GM23338 (cell line): ENCODE data around the gene HSPA12B. TPM values are rescaled to one million over a fixed set of nuclear protein-coding genes. Genes with fewer than 3 reads are reported as not detected.

Experiments
- ATAC-seq: fragments of 200-7000 bp; cut with Tn5 transposase; 3 replicates; pipeline ENCODE4 v1.9.1; 2020
- DNase-seq: peaks from one replicate; pipeline ENCODE4 v3.0.0-alpha.2; 2015; ENCODE audit warnings: low spot score
- H2AFZ ChIP-seq: fragments of 200-600 bp; sonication (generic); 2 replicates; pipeline ENCODE4 v1.8.0; 2016; ENCODE audit warnings: antibody characterized with exemption, mild to moderate bottlenecking, moderate library complexity
- H3F3A ChIP-seq: fragments of 200-600 bp; sonication (generic); replicated peaks from 2 replicates; pipeline ENCODE4 v1.8.0; 2017; ENCODE audit warnings: antibody characterized with exemption, mixed run types, low read depth
- H3K27ac ChIP-seq: fragments of 200-600 bp; sonication (generic); 2 replicates; pipeline ENCODE4 v1.6.1; 2016; ENCODE audit warnings: low read depth
- H3K27me3 ChIP-seq: fragments of 200-600 bp; sonication (generic); 2 replicates; pipeline ENCODE4 v1.8.0; 2016; ENCODE audit warnings: mild to moderate bottlenecking, mixed run types, moderate library complexity; ENCODE audit not compliant: insufficient read depth
- H3K36me3 ChIP-seq: fragments of 200-600 bp; sonication (generic); 2 replicates; pipeline ENCODE4 v1.8.0; 2016; ENCODE audit warnings: mild to moderate bottlenecking; ENCODE audit not compliant: insufficient read depth
- H3K4me1 ChIP-seq: fragments of 200-600 bp; sonication (generic); 2 replicates; pipeline ENCODE4 v1.8.0; 2016; ENCODE audit warnings: mild to moderate bottlenecking, moderate library complexity; ENCODE audit not compliant: insufficient read depth
- H3K4me2 ChIP-seq: fragments of 200-600 bp; sonication (generic); 2 replicates; pipeline ENCODE4 v1.7.1; 2017; ENCODE audit warnings: mixed run types
- H3K4me3 ChIP-seq: fragments of 200-600 bp; sonication (generic); 2 replicates; pipeline ENCODE4 v1.6.1; 2016; ENCODE audit warnings: mixed run types
- H3K79me2 ChIP-seq: fragments of 200-600 bp; sonication (generic); replicated peaks from 2 replicates; pipeline ENCODE4 v1.8.0; 2017; ENCODE audit warnings: mild to moderate bottlenecking; ENCODE audit not compliant: insufficient read depth
- H3K9me2 ChIP-seq: fragments of 200-600 bp; sonication (generic); 2 replicates; pipeline ENCODE4 v1.8.0; 2017; ENCODE audit not compliant: insufficient read depth
- H4K20me1 ChIP-seq: fragments of 200-600 bp; sonication (generic); replicated peaks from 2 replicates; pipeline ENCODE4 v1.8.0; 2017; ENCODE audit warnings: mild to moderate bottlenecking; ENCODE audit not compliant: insufficient read depth
- H3K27ac Mint-ChIP-seq: 2 replicates; pipeline ENCODE4 v1.8.0; 2020; ENCODE audit warnings: inconsistent platforms, mild to moderate bottlenecking, moderate library complexity, mixed read lengths
- H3K27me3 Mint-ChIP-seq: 3 replicates; pipeline ENCODE4 v1.8.0; 2022; ENCODE audit warnings: low read depth, mild to moderate bottlenecking, moderate library complexity, mixed read lengths, inconsistent platforms; ENCODE audit not compliant: insufficient read depth, poor library complexity
- H3K36me3 Mint-ChIP-seq: 3 replicates; pipeline ENCODE4 v1.8.0; 2021; ENCODE audit warnings: low read depth, mild to moderate bottlenecking, inconsistent platforms, moderate library complexity, mixed read lengths
- H3K4me1 Mint-ChIP-seq: 3 replicates; pipeline ENCODE4 v1.8.0; 2020; ENCODE audit warnings: mild to moderate bottlenecking, inconsistent platforms, mixed read lengths
- H3K4me3 Mint-ChIP-seq: 3 replicates; pipeline ENCODE4 v1.8.0; 2021; ENCODE audit warnings: moderate library complexity, mild to moderate bottlenecking, inconsistent platforms, mixed read lengths
- H3K9me3 Mint-ChIP-seq: 3 replicates; pipeline ENCODE4 v1.8.0; 2020; ENCODE audit warnings: moderate library complexity, mild to moderate bottlenecking, inconsistent platforms, mixed read lengths
- CREB1 ChIP-seq: fragments of 250-450 bp; sonication (Bioruptor Pico); IDR thresholded peaks from 2 replicates; pipeline ENCODE4 v1.5.0; 2020; ENCODE audit warnings: low read depth, mild to moderate bottlenecking, moderate library complexity
- EZH2phosphoT487 ChIP-seq: fragments of 200-600 bp; sonication (generic); IDR thresholded peaks from one replicate; pipeline ENCODE4 v1.8.1; 2018; ENCODE audit warnings: antibody characterized with exemption; ENCODE audit not compliant: unreplicated experiment
- POLR2AphosphoS5 ChIP-seq: IDR thresholded peaks from 2 replicates; pipeline ENCODE4 v1.6.1; 2016; ENCODE audit warnings: antibody characterized with exemption, low read depth
- STAT1 ChIP-seq: IDR thresholded peaks from one replicate; pipeline ENCODE4 v1.6.1; 2016; ENCODE audit warnings: antibody characterized with exemption; ENCODE audit not compliant: unreplicated experiment
- ZNF114 ChIP-seq: fragments of 250-450 bp; sonication (Bioruptor Pico); IDR thresholded peaks from 2 replicates; pipeline ENCODE4 v1.5.0; 2020; ENCODE audit warnings: mild to moderate bottlenecking, moderate library complexity
- polyA plus RNA-seq: library from polyadenylated mRNA; unstranded; fragments of >200 nt; fragmentation: Nextera tagmentation; extraction: Ambion mirVana; gene quantifications from 2 replicates; pipeline ENCODE4 v1.2.1, GENCODE V29; 2016
- total RNA-seq: library from RNA; depleted of rRNA; stranded (reverse); fragments of >200 nt; shearing (Covaris generic); gene quantifications from 2 replicates; pipeline ENCODE4 v1.2.3, GENCODE V29; 2014
- TF ChIP-seq, protein P1 (sequence below): fragments of 250-450 bp; sonication (Bioruptor Pico); IDR thresholded peaks from 2 replicates; pipeline ENCODE4 v1.5.0; 2020; ENCODE audit warnings: mild to moderate bottlenecking, moderate library complexity
- TF ChIP-seq, protein P2 (sequence below): IDR thresholded peaks from 2 replicates; pipeline ENCODE4 v1.6.1; 2016; ENCODE audit warnings: antibody characterized with exemption
- TF ChIP-seq, protein P3 (sequence below), 2 experiments: fragments of 200-600 bp in 1 of 2; sonication (generic) in 1 of 2; conservative IDR thresholded peaks; 2 replicates each; pipeline versions ENCODE4 v1.5.1 to v1.6.1; 2016 to 2017; ENCODE audit warnings: antibody characterized with exemption in 2 of 2, low read depth in 2 of 2, mild to moderate bottlenecking in 2 of 2, moderate library complexity in 1 of 2

Gene HSPA12B
- total and polyA plus RNA-seq, 2 experiments from 2014 or later: 2.8 to 6.5 TPM

DNA sequence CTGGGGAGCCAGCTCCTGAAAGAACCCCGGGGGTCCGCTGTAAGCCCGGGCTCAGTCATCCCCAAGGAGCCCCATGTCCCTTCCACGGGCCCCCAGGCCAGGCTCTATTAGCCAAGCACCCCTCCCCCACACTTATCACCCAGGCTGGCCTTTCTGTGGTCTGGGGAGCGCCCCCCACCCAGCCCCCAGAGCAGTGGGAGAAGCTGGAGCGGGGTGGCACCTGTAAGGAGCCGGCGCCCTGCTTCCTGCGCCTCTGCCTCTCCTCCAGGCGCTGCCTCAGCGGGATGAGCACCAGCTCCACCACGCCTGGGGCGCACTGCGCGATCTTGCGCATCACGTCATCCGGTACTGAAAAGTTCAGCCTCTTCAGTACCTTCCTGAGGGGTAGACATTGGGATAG, 46.5 kb downstream of the HSPA12B start (continued):
- TF ChIP-seq, protein P1, sequence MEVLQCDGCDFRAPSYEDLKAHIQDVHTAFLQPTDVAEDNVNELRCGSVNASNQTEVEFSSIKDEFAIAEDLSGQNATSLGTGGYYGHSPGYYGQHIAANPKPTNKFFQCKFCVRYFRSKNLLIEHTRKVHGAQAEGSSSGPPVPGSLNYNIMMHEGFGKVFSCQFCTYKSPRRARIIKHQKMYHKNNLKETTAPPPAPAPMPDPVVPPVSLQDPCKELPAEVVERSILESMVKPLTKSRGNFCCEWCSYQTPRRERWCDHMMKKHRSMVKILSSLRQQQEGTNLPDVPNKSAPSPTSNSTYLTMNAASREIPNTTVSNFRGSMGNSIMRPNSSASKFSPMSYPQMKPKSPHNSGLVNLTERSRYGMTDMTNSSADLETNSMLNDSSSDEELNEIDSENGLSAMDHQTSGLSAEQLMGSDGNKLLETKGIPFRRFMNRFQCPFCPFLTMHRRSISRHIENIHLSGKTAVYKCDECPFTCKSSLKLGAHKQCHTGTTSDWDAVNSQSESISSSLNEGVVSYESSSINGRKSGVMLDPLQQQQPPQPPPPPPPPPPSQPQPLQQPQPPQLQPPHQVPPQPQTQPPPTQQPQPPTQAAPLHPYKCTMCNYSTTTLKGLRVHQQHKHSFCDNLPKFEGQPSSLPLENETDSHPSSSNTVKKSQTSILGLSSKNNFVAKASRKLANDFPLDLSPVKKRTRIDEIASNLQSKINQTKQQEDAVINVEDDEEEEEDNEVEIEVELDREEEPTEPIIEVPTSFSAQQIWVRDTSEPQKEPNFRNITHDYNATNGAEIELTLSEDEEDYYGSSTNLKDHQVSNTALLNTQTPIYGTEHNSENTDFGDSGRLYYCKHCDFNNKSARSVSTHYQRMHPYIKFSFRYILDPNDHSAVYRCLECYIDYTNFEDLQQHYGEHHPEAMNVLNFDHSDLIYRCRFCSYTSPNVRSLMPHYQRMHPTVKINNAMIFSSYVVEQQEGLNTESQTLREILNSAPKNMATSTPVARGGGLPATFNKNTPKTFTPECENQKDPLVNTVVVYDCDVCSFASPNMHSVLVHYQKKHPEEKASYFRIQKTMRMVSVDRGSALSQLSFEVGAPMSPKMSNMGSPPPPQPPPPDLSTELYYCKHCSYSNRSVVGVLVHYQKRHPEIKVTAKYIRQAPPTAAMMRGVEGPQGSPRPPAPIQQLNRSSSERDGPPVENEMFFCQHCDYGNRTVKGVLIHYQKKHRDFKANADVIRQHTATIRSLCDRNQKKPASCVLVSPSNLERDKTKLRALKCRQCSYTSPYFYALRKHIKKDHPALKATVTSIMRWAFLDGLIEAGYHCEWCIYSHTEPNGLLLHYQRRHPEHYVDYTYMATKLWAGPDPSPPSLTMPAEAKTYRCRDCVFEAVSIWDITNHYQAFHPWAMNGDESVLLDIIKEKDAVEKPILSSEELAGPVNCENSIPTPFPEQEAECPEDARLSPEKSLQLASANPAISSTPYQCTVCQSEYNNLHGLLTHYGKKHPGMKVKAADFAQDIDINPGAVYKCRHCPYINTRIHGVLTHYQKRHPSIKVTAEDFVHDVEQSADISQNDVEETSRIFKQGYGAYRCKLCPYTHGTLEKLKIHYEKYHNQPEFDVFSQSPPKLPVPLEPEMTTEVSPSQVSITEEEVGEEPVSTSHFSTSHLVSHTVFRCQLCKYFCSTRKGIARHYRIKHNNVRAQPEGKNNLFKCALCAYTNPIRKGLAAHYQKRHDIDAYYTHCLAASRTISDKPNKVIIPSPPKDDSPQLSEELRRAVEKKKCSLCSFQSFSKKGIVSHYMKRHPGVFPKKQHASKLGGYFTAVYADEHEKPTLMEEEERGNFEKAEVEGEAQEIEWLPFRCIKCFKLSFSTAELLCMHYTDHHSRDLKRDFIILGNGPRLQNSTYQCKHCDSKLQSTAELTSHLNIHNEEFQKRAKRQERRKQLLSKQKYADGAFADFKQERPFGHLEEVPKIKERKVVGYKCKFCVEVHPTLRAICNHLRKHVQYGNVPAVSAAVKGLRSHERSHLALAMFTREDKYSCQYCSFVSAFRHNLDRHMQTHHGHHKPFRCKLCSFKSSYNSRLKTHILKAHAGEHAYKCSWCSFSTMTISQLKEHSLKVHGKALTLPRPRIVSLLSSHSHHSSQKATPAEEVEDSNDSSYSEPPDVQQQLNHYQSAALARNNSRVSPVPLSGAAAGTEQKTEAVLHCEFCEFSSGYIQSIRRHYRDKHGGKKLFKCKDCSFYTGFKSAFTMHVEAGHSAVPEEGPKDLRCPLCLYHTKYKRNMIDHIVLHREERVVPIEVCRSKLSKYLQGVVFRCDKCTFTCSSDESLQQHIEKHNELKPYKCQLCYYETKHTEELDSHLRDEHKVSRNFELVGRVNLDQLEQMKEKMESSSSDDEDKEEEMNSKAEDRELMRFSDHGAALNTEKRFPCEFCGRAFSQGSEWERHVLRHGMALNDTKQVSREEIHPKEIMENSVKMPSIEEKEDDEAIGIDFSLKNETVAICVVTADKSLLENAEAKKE (CRISPR knock-in tag): no peak
- no peak for TF ChIP-seq EZH2phosphoT487

DNA sequence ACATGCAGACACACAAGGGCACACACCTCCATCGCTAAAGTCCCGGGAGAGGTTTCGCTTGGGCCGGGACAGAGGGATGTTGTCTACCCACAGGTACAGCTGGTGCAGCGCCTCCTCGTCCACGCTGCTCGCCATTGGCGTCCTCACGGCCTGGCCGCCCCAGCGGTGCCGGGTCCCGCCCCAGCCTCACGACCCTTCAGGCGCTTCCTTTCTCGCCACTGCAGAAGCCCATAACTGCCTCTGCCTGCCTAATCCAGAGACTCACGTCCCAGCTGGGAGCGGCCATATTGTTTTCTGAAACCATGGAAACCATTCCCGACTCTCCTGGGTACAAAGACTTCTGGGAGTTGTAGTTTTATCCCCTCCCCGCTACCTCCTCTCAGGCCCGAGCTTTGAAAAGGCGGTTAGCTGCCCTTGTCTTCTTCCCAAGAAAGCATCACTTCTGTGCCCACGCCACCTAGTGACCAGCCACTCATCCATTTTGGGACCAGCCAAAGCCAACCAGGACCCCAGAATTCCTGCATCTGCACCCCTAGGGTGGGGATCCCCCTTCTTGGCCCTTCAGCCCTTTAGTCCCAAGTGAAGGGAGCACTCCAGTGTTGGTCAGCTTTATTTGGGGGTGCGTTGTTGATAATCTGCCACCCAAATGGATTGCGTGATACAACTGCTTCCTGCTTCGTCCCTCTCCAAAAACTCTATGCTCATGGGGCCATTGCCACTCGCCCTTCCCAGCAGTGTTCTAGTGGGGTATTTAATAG, 48.8 kb downstream of the HSPA12B start, which contains the start of gene SPEF1:
TSS of gene SPEF1 (minus strand) at position 296 of the 758 bp plus-strand sequence. CDS start at position 135, 161 bp downstream.
- Histone ChIP-seq H3K27me3 (peaks cover 47% of the 10 kb centered on the region), H3K27ac (no peak within 1 kb of the TSS), H3K4me3 (peak within 1 kb of the TSS; percentile 48), H3K79me2 (no peaks in the 10 kb centered on the region; the same call in 1 of the 2 replicates), H3K4me2 (peak within 1 kb of the TSS; percentile 69), H2AFZ (no peak within 1 kb of the TSS; the same call in 1 of the 2 replicates), H3F3A (peaks cover 12% of the 10 kb centered on the region; the same call in 1 of the 2 replicates), H3K4me1 (peaks cover 13% of the 10 kb centered on the region; the same call in 1 of the 2 replicates), H3K36me3 (no peaks in the 10 kb centered on the region), H4K20me1 (peaks cover 25% of the 10 kb centered on the region), H3K9me2 (no peaks in the 10 kb centered on the region)
- peak; percentile 99 for DNase-seq
- H3K9me3 Mint-ChIP-seq: no peaks in the 10 kb centered on the region
- peak; percentile 43 for ATAC-seq
- H3K27me3 Mint-ChIP-seq: peaks cover 32% of the 10 kb centered on the region
- H3K36me3 Mint-ChIP-seq: peaks cover 6% of the 10 kb centered on the region; the same call in 2 of the 3 replicates
- no peak for TF ChIP-seq STAT1
- no peak for TF ChIP-seq ZNF114 (CRISPR knock-in tag)
- TF ChIP-seq, protein P2, sequence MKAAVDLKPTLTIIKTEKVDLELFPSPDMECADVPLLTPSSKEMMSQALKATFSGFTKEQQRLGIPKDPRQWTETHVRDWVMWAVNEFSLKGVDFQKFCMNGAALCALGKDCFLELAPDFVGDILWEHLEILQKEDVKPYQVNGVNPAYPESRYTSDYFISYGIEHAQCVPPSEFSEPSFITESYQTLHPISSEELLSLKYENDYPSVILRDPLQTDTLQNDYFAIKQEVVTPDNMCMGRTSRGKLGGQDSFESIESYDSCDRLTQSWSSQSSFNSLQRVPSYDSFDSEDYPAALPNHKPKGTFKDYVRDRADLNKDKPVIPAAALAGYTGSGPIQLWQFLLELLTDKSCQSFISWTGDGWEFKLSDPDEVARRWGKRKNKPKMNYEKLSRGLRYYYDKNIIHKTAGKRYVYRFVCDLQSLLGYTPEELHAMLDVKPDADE: peak; percentile 92
- TF ChIP-seq, protein P3, sequence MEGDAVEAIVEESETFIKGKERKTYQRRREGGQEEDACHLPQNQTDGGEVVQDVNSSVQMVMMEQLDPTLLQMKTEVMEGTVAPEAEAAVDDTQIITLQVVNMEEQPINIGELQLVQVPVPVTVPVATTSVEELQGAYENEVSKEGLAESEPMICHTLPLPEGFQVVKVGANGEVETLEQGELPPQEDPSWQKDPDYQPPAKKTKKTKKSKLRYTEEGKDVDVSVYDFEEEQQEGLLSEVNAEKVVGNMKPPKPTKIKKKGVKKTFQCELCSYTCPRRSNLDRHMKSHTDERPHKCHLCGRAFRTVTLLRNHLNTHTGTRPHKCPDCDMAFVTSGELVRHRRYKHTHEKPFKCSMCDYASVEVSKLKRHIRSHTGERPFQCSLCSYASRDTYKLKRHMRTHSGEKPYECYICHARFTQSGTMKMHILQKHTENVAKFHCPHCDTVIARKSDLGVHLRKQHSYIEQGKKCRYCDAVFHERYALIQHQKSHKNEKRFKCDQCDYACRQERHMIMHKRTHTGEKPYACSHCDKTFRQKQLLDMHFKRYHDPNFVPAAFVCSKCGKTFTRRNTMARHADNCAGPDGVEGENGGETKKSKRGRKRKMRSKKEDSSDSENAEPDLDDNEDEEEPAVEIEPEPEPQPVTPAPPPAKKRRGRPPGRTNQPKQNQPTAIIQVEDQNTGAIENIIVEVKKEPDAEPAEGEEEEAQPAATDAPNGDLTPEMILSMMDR (conservative IDR thresholded peaks at IDR 0.05; ENCODE audit: low read depth in 2 of 2): peak; percentile 59 to 76
- peak; percentile 27 for TF ChIP-seq CREB1 (CRISPR knock-in tag)
- TF ChIP-seq POLR2AphosphoS5: peak; percentile 24; the same call in 1 of the 2 replicates
- H3K27ac Mint-ChIP-seq: peak within 1 kb of the TSS; percentile 69; the same call in 1 of the 2 replicates
- H3K4me3 Mint-ChIP-seq: peak within 1 kb of the TSS; percentile 68
- H3K4me1 Mint-ChIP-seq: peaks cover 34% of the 10 kb centered on the region
